22Rv1 (cell line): ENCODE measurements around the gene LYPD5.

Source experiments
- CTCF ChIP-seq: fragments of 450-650 bp; IDR thresholded peaks from 2 replicates; pipeline ENCODE4 v1.5.1; 2017; ENCODE audit warnings: mild to moderate bottlenecking
- ZFX ChIP-seq: fragments of 450-650 bp; IDR thresholded peaks from 2 replicates; pipeline ENCODE4 v1.6.1; 2017; ENCODE audit warnings: antibody characterized with exemption, borderline replicate concordance

DNA sequence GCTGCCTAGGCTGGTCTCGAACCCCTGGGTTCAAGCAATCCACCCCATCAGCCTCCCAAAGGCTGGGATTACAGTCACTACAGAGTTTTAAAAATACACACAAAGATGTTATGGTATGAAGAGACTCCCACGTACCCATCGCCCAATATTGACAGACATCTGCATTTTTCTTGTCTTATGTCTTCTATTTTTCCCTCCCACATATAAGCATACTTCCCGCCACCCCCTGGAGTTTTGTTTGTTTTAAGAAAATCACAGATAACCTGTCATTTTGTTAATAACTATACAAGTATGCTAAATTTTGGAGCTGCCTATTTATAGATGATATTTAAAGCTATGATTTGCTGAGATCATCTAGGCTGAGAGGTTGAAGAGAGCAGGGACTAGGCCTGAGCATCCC is 41.3 kb downstream of the LYPD5 start:
- no peak for TF ChIP-seq CTCF
- no peak for TF ChIP-seq ZFX
